ENCODE data around the gene IGFBPL1.

- TF ChIP-seq POLR2AphosphoS5 (IDR thresholded peaks at IDR 0.05): no peak
- TF ChIP-seq CTCF (IDR thresholded peaks at IDR 0.05): no peak
Observed at GRCh38 chr9:38445154-38446043, 21.1 kb upstream of the IGFBPL1 start.
